ENCODE results near the gene BASP1. TPM values are rescaled to one million over a fixed set of nuclear protein-coding genes. Genes with fewer than 3 reads are reported as not detected.

Gene BASP1
- total RNA-seq, result 10 to 100 TPM; 19.8 to 53.9 (median 32.5) TPM

- no peak for TF ChIP-seq CTCF (IDR thresholded peaks at IDR 0.05)
- DNase-seq (ENCODE audit: low spot score), result no peak
- peak; percentile 62 for ATAC-seq (ENCODE audit: low FRiP score)
Observed at GRCh38 chr5:17217493-17218352, at the start of gene BASP1. Gene BASP1 (plus strand): TSS chr5:17217631. CDS start chr5:17275217, 57,586 bp downstream.

- no peak for ATAC-seq (ENCODE audit: low FRiP score)
Observed at GRCh38 chr5:17169507-17169906, 47.9 kb upstream of the BASP1 start.

GRCh38 chr5:17172791-17173190 is 44.6 kb upstream of the BASP1 start:
- no peak for DNase-seq (ENCODE audit: low spot score)
- no peak for ATAC-seq (ENCODE audit: low FRiP score)
- no peak for TF ChIP-seq CTCF (IDR thresholded peaks at IDR 0.05)

More at GRCh38 chr5:17169507-17169906, 47.9 kb upstream of the BASP1 start:
- TF ChIP-seq CTCF (IDR thresholded peaks at IDR 0.05), result no peak
- DNase-seq (ENCODE audit: low spot score), result no peak

- ATAC-seq (ENCODE audit: low FRiP score), result no peak
- no peak for DNase-seq (ENCODE audit: low spot score)
- no peak for TF ChIP-seq CTCF (IDR thresholded peaks at IDR 0.05)
Observed at GRCh38 chr5:17174965-17175364, 42.5 kb upstream of the BASP1 start.

GRCh38 chr5:17177501-17178372 is 39.7 kb upstream of the BASP1 start:
- ATAC-seq (ENCODE audit: low FRiP score), result peak; percentile 34
- DNase-seq (ENCODE audit: low spot score), result no peak
- TF ChIP-seq CTCF (IDR thresholded peaks at IDR 0.05), result no peak

GRCh38 chr5:17178373-17178675 is 39.1 kb upstream of the BASP1 start:
- no peak for ATAC-seq (ENCODE audit: low FRiP score)
- no peak for TF ChIP-seq CTCF (IDR thresholded peaks at IDR 0.05)
- DNase-seq (ENCODE audit: low spot score), result no peak

Measured in omental fat pad (tissue), 4 donors.